ENCODE measurements around the gene RNASEH2A.

Gene RNASEH2A

DNA sequence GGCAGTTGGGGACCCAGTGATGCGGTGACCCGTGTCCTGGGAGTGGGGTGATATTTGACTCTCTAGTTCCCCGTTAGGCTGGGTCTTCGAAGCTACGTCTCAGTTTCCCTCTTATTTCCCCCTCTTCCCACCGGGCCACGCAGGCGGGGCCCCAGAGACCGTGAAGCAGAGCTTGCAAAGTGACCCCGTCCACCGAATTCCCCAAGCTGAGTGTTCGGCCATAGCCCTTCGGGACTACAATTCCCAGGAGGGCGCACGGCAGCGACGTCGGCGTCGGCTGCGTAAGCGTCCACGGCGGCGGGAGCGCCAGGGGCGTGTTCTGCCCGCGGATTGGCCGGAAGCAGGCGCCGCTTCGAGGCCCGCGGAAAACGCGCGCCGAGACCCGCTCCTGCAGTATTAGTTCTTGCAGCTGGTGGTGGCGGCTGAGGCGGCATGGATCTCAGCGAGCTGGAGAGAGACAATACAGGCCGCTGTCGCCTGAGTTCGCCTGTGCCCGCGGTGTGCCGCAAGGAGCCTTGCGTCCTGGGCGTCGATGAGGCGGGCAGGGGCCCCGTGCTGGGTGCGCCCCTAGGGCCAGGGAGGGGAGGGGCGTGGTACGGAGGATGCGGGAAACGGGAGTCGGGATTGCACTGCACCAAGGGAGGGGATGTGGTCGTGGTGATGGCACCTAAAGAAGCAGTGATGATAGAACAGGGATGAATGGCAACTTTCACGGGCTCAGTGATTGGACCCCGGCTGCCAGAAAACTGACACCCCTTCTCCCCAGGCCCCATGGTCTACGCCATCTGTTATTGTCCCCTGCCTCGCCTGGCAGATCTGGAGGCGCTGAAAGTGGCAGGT lies at the start of gene RNASEH2A:
RNASEH2A (plus strand) TSS at position 343 of the 840 bp plus-strand sequence; CDS start at position 433, 90 bp downstream.
- DNase-seq (ENCODE audit: low read depth in 3 of 3) = peak in 2 of 3 donors; percentile 79 to 85

- DNase-seq (ENCODE audit: low read depth in 3 of 3) = peak in 1 of 3 donors; percentile 58
Measured at GRCh38 chr19:12757544-12758274, 48.7 kb upstream of the RNASEH2A start.

- DNase-seq (ENCODE audit: low read depth in 3 of 3) = no peak
Measured at GRCh38 chr19:12759686-12760085, 46.7 kb upstream of the RNASEH2A start.

GRCh38 chr19:12763100-12763499 lies 43.3 kb upstream of the RNASEH2A start:
- DNase-seq (ENCODE audit: low read depth in 3 of 3) = no peak

DNA sequence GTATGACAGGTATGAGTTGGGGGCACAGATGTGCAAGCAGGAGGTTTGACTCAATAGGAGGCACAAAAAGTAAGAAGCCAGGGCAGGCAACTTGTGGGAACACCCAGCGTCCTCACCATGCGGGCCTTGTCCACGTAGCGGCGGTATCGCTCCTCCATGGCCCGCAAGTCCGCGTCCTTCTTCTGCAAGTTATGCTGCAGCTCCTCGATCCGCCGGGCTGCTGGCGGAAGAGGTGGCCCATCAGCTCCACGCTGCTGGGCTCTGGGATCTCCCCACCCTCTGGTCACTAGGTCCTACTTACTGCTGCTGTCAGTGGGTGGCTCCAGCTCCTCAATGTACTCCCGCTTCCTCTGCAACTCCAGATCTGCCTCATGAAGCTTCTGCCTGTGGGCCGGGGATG lies 41.7 kb upstream of the RNASEH2A start:
- no peak for DNase-seq (ENCODE audit: low read depth in 3 of 3)

GRCh38 chr19:12766051-12766521 lies 40.3 kb upstream of the RNASEH2A start:
- peak in 2 of 3 donors; percentile 53 to 82 for DNase-seq (ENCODE audit: low read depth in 3 of 3)

- DNase-seq (ENCODE audit: low read depth in 3 of 3) = no peak
Measured at GRCh38 chr19:12767150-12767549, 39.2 kb upstream of the RNASEH2A start.

GRCh38 chr19:12767666-12768065 lies 38.7 kb upstream of the RNASEH2A start:
- DNase-seq (ENCODE audit: low read depth in 3 of 3) = no peak

- no peak for DNase-seq (ENCODE audit: low read depth in 3 of 3)
Measured at GRCh38 chr19:12769689-12770088, 36.7 kb upstream of the RNASEH2A start.

DNA sequence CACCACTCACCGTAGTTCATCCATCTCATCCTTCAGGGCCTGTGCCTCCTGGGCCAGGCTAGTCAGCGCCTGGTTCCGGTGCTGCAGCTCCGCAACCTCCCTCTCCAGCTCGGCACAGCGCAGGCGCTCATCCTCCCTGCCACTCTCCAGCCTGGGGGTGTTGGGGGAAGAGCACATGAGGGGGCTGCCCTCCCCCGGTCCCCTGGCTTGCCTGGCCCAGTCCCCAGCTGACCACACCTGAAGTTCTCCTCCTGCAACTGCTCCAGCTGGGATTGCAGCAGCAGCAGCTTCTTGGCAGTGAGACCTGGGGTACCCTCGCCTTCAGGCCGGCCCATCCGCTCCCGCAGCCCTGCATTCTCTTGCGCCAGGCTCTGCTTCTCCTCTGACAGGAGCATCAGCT lies 35.5 kb upstream of the RNASEH2A start:
- DNase-seq (ENCODE audit: low read depth in 3 of 3) = no peak

DNA sequence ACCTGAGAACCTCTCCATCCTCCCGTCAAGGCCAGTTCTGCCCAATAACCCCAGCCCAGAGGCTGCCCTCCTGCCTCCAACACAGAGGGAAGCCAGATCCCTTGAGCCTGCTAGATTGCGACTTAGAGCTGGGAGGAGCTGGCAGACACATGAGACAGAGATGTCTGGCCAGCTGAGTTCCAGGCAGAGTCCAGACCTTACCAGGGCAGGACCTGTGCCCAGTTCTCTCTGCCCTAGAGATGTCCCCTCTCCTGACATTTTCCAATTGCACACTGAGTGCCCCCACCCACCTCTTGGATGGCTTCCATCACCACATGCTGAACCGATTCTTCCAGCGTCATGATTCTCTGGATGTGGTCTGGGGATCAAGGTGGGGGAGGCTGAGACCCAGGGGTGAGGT lies 34.1 kb upstream of the RNASEH2A start:
- no peak for DNase-seq (ENCODE audit: low read depth in 3 of 3)

DNA sequence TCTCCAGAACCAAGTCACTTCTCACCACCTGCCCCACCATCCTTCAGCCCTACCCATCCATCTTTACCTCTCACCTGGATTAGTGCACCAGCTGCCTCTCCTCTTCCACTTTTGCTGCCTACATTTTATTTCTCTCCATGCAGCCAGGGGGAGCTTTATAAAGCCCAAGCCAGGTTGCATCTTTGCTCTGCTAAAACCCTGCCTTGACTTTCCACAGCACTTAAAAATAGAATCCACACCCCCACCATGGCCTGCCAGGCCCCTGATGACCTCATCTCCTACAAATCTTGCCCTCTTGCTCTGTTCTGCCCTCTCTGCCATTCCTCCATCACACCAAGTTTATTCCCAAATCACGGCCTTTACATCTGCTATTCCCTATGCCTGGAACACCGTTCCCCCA lies 32.8 kb upstream of the RNASEH2A start:
- no peak for DNase-seq (ENCODE audit: low read depth in 3 of 3)

DNA sequence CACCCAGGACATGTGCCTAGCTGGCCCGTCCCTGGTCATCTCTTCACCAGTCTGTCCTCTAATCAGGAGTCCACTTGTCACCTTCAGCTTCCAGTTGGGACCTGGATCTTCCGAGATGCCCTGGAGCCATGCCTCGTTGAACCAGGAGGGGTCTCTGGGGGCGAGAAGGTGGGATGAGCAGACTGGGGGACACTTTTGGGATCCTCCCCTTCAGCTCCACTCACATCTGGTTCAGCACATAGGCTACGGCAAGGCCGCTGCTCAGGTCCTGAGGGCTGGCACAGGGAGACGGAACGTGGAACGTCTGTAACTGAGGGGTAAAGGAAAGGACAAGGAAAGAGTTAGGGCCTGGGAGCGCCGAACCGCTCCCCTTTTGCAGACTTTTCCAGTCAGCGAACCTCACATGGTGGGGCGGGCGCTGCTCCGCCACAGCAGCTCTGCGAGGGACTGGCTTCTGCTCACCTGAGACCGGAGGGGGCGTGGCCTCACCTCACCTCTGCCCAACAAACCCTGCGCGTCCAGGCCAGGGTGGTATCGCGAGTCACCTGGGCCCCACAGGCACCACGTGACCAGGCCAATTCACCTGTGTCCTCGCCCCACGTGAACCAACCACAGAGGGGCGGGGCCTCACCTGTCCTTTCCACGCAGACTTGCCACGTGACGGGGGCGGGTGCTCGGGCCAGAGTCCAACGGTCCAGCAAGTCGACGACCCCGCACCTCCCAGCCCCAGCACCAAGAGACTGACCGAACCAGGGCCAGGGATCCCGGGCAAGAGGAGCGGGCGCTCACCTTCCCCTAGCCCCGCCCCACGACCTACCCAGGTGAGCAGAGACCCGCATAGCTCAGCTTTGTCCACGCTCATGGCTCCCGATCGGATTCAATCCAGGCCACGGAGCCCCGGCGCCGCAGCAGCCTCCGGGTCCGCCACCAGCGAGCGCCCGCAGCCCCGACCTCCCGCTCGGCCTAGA lies 31.5 kb upstream of the RNASEH2A start, which contains the start of gene HOOK2:
HOOK2 (minus strand) TSS at position 965 of the 968 bp plus-strand sequence; CDS start at position 862, 103 bp downstream.
- no peak for DNase-seq (ENCODE audit: low read depth in 3 of 3)

DNA sequence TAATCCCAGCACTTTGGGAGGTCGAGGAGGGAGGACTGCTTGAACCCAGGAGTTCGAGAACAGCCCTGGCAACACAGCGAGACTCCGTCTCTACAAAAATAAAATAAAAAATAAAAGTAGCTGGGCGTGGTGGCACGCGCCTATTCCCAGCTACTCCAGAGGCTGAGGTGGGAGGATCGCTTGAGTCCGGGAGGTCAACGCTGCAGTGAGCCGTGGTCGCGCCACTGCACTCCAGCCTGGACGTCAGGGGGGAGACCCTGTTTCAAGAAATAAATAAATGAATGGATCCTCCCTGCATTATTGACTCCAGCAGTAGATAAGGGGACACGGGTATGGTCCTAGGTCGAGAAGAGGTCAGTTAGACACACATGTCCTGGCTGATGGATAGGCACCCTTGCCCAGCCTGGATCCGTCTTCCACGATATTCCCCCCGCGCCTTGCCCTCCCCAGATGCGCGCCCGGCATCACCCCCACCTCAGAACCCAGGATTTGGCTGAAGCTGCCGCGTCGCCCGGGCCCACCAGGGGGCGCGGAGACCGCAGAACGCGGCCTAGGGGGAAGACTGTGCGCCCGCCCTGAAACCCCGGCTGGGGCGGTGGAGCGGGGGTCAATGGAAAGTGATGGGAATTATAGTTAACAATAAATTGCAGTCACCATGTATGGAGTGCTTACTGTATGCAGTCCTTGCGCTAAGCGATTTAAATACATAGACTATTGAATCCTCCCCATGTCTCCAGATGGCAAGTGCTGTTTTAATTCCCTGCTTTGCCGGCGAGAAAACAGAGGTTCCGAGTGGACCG lies 29.0 kb upstream of the RNASEH2A start:
- peak in 2 of 3 donors; percentile 57 to 83 for DNase-seq (ENCODE audit: low read depth in 3 of 3)

GRCh38 chr19:12778017-12778904 lies 28.1 kb upstream of the RNASEH2A start:
- no peak for DNase-seq (ENCODE audit: low read depth in 3 of 3)

- no peak for DNase-seq (ENCODE audit: low read depth in 3 of 3)
Measured at GRCh38 chr19:12778905-12779161, 27.6 kb upstream of the RNASEH2A start.

DNA sequence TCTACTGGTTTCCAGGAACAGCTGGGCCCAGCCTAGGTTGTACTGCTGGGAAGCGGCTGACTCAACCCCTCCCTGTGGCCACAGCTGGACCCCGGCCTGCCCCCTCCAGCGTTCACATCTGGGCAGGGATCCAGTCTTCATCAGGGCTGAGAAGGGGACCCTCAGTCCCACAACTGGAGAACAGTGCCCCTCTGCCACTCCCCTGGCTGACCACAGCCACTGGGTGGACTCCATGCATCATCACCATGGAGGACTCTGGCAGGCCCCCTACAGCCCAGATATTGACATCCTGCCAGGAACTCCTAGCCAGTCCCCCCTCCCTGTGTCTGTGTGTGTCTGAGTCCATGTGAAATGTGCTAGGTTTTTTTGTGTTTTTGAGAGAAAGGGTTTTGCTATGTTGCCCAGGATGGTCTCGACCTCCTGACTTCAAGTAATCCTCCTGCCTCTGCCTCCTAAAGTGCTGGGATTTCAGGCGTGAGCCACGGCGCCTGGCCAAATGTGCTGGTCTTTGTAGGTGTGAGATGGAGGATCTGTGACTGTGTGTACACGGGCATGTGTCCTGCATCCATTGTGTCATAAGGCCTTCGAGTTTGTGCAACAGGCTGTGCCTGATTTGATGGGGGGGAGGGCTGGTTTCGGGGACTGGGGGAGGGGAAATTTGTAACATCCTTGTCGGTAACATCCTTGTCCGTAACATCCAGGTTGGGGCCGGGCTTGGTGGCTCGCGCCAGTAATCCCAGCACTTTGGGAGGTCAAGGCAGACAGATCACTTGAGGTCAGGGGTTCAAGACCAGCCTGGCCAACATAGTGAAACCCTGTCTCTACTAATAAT lies 27.0 kb upstream of the RNASEH2A start:
- no peak for DNase-seq (ENCODE audit: low read depth in 3 of 3)

- DNase-seq (ENCODE audit: low read depth in 3 of 3) = no peak
Measured at GRCh38 chr19:12782174-12782423, 24.3 kb upstream of the RNASEH2A start.
